Measurements from ENCODE around the gene CACNA2D3. TPM values are rescaled to one million over a fixed set of nuclear protein-coding genes. Genes with fewer than 3 reads are reported as not detected.

Gene CACNA2D3
- total RNA-seq, 1 donor from 2014 or later: 0.70 TPM

GRCh38 chr3:54950391-54951003 lies 828.1 kb downstream of the CACNA2D3 start:
- Histone ChIP-seq H3K4me3 (ENCODE audit: insufficient read depth, low read depth, low read length) (no peak overlapping the region), H3K9ac (ENCODE audit: low read length) (peak overlapping the region; percentile 26), H3K27me3 (ENCODE audit: insufficient read depth, low read length) (no peaks in the 10 kb centered on the region), H3K9me3 (ENCODE audit: insufficient read depth, low read depth, low read length) (no peaks in the 10 kb centered on the region), H3K79me2 (ENCODE audit: insufficient read depth, low read length) (no peaks in the 10 kb centered on the region), H4K20me1 (ENCODE audit: insufficient read depth, low read length) (no peaks in the 10 kb centered on the region), H3K27ac (ENCODE audit: low read depth, low read length) (peak overlapping the region; percentile 9), H3K4me2 (ENCODE audit: low read length) (no peak overlapping the region), H2AFZ (ENCODE audit: low read depth, low read length) (no peak overlapping the region), H3K36me3 (ENCODE audit: insufficient read depth, low read length) (no peaks in the 10 kb centered on the region), H3K4me1 (ENCODE audit: insufficient read depth, low read length) (peaks cover 37% of the 10 kb centered on the region)
- Mint-ChIP-seq H3K27ac (ENCODE audit: unreplicated experiment) (peak overlapping the region; percentile 60), H3K9me3 (ENCODE audit: unreplicated experiment) (peaks cover 2% of the 10 kb centered on the region), H3K36me3 (ENCODE audit: low read depth, unreplicated experiment) (no peaks in the 10 kb centered on the region), H3K4me3 (ENCODE audit: unreplicated experiment) (no peak overlapping the region), H3K4me1 (ENCODE audit: low read depth, unreplicated experiment) (peaks cover 32% of the 10 kb centered on the region), H3K27me3 (ENCODE audit: low read depth, unreplicated experiment) (peaks cover 15% of the 10 kb centered on the region)
- TF ChIP-seq EZH2 (IDR thresholded peaks at IDR 0.05; ENCODE audit: insufficient read depth, low read length): no peak
- FAIRE-seq: no peak
- DNase-seq (ENCODE audit: low read depth): no peak

- Mint-ChIP-seq H3K36me3 (ENCODE audit: low read depth, unreplicated experiment) (no peaks in the 10 kb centered on the region), H3K4me3 (ENCODE audit: unreplicated experiment) (no peak overlapping the region), H3K27ac (ENCODE audit: unreplicated experiment) (peak overlapping the region; percentile 66), H3K9me3 (ENCODE audit: unreplicated experiment) (peaks cover 2% of the 10 kb centered on the region), H3K4me1 (ENCODE audit: low read depth, unreplicated experiment) (peaks cover 32% of the 10 kb centered on the region), H3K27me3 (ENCODE audit: low read depth, unreplicated experiment) (peaks cover 10% of the 10 kb centered on the region)
- FAIRE-seq (peak; percentile 87), DNase-seq (ENCODE audit: low read depth) (peak; percentile 88)
- H3K27me3 ChIP-seq (ENCODE audit: insufficient read depth, low read length): no peaks in the 10 kb centered on the region
- no peaks in the 10 kb centered on the region for H3K79me2 ChIP-seq (ENCODE audit: insufficient read depth, low read length)
- H3K4me3 ChIP-seq (ENCODE audit: insufficient read depth, low read depth, low read length): no peak overlapping the region
- H3K36me3 ChIP-seq (ENCODE audit: insufficient read depth, low read length): no peaks in the 10 kb centered on the region
- no peaks in the 10 kb centered on the region for H4K20me1 ChIP-seq (ENCODE audit: insufficient read depth, low read length)
- peak overlapping the region; percentile 71 for H3K27ac ChIP-seq (ENCODE audit: low read depth, low read length)
- H3K9me3 ChIP-seq (ENCODE audit: insufficient read depth, low read depth, low read length): no peaks in the 10 kb centered on the region
- H3K4me1 ChIP-seq (ENCODE audit: insufficient read depth, low read length): peaks cover 37% of the 10 kb centered on the region
- no peak overlapping the region for H2AFZ ChIP-seq (ENCODE audit: low read depth, low read length)
- H3K9ac ChIP-seq (ENCODE audit: low read length): peak overlapping the region; percentile 45
- TF ChIP-seq CTCF (IDR thresholded peaks at IDR 0.05; ENCODE audit: insufficient read depth, low read depth, low read length): peak; percentile 74
- TF ChIP-seq EZH2 (IDR thresholded peaks at IDR 0.05; ENCODE audit: insufficient read depth, low read length): no peak
- no peak overlapping the region for H3K4me2 ChIP-seq (ENCODE audit: low read length)
These were observed 829.1 kb downstream of the CACNA2D3 start for GRCh38 chr3:54951405-54951804.

DNA sequence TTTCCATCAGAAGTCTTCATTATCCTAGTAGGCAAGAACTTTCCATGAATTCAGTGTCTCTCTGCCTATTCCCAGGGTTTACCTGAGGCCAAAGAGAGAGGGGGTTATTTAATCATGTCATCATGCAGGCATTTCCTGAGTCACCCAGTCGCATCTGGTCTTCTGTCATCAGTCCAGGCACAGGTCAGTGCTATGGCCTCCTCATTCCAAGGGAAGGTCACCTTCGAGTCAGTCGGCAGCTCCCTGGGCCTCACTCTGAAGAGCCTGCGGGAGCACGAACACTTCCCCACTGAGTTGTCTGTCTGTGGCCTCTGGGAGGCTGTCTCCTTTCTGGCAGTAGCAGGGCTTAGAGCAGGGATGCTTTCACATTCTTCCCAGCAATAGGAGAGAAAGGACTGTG lies 831.7 kb downstream of the CACNA2D3 start:
- Histone ChIP-seq H3K79me2 (ENCODE audit: insufficient read depth, low read length) (no peaks in the 10 kb centered on the region), H3K9me3 (ENCODE audit: insufficient read depth, low read depth, low read length) (no peaks in the 10 kb centered on the region), H3K36me3 (ENCODE audit: insufficient read depth, low read length) (no peaks in the 10 kb centered on the region), H3K4me3 (ENCODE audit: insufficient read depth, low read depth, low read length) (no peak overlapping the region), H2AFZ (ENCODE audit: low read depth, low read length) (no peak overlapping the region), H3K27ac (ENCODE audit: low read depth, low read length) (peak overlapping the region; percentile 97), H4K20me1 (ENCODE audit: insufficient read depth, low read length) (no peaks in the 10 kb centered on the region), H3K4me1 (ENCODE audit: insufficient read depth, low read length) (peaks cover 43% of the 10 kb centered on the region), H3K9ac (ENCODE audit: low read length) (peak overlapping the region; percentile 84), H3K4me2 (ENCODE audit: low read length) (peak overlapping the region; percentile 59), H3K27me3 (ENCODE audit: insufficient read depth, low read length) (no peaks in the 10 kb centered on the region)
- Mint-ChIP-seq H3K36me3 (ENCODE audit: low read depth, unreplicated experiment) (no peaks in the 10 kb centered on the region), H3K4me1 (ENCODE audit: low read depth, unreplicated experiment) (peaks cover 32% of the 10 kb centered on the region), H3K9me3 (ENCODE audit: unreplicated experiment) (no peaks in the 10 kb centered on the region), H3K27ac (ENCODE audit: unreplicated experiment) (peak overlapping the region; percentile 56), H3K4me3 (ENCODE audit: unreplicated experiment) (no peak overlapping the region), H3K27me3 (ENCODE audit: low read depth, unreplicated experiment) (no peaks in the 10 kb centered on the region)
- peak; percentile 60 for FAIRE-seq
- no peak for TF ChIP-seq CTCF (IDR thresholded peaks at IDR 0.05; ENCODE audit: insufficient read depth, low read depth, low read length)
- TF ChIP-seq EZH2 (IDR thresholded peaks at IDR 0.05; ENCODE audit: insufficient read depth, low read length): no peak
- DNase-seq (ENCODE audit: low read depth): peak; percentile 94
